NCI-H1930 (cell line): ENCODE data around the gene GTPBP10.

Experiments used
- DNase-seq, 2 experiments: peaks; one replicate each; lab custom pipeline; 2025; lab: John Stamatoyannopoulos, UW

Gene GTPBP10

DNA sequence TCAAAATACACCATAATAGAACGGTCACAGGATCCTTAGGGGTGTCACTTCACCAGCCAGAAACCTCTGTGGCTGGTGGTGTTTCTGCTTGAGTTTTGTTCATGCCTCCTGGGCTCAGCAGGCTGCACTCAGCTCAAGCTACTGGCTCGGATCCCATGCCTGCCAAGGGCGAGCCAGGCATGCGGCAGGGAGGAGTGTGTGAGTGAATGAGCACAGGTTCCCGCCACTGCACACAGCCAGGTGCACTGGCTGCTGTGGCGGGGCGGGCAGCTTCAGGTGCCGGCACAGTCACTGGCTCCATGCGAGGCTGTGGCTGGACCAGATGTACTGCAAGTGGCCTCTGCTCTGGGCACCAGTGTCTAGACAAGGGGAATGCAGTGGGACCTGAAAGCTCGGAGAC is 86.2 kb downstream of the GTPBP10 start:
- DNase-seq: no peak

- DNase-seq: no peak
These were observed 86.7 kb downstream of the GTPBP10 start for GRCh38 chr7:90433221-90433620.
